Measurements from ENCODE around the gene AP2A2.

DNA sequence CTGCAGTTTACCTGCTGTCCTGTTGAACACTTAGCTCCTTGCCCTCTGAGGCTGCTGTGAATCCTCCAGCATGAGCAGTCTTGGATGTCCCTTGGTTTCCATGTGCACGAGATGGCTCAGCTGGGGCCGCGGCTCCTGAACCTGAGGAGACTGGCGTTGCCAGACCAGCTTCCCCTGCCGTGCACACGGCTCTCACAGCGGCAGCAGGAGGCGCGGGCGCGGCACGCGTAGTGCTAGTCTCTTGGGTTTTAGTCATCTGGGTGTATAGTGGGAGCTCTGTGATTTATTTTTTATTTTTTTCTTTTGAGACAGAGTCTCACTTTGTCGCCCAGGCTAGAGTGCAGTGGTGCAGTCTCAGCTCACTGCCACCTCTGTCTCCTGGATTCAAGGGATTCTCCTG lies 56.1 kb downstream of the AP2A2 start:
- TF ChIP-seq, protein P1, sequence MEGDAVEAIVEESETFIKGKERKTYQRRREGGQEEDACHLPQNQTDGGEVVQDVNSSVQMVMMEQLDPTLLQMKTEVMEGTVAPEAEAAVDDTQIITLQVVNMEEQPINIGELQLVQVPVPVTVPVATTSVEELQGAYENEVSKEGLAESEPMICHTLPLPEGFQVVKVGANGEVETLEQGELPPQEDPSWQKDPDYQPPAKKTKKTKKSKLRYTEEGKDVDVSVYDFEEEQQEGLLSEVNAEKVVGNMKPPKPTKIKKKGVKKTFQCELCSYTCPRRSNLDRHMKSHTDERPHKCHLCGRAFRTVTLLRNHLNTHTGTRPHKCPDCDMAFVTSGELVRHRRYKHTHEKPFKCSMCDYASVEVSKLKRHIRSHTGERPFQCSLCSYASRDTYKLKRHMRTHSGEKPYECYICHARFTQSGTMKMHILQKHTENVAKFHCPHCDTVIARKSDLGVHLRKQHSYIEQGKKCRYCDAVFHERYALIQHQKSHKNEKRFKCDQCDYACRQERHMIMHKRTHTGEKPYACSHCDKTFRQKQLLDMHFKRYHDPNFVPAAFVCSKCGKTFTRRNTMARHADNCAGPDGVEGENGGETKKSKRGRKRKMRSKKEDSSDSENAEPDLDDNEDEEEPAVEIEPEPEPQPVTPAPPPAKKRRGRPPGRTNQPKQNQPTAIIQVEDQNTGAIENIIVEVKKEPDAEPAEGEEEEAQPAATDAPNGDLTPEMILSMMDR (IDR thresholded peaks at IDR 0.05), result no peak
- no peak for TF ChIP-seq POLR2A (IDR thresholded peaks at IDR 0.05)
